ENCODE data around the gene STAC2.
A peak's percentile ranks its signal among the peaks of the same experiment; 100 is the strongest.

STAC2 gene

DNA sequence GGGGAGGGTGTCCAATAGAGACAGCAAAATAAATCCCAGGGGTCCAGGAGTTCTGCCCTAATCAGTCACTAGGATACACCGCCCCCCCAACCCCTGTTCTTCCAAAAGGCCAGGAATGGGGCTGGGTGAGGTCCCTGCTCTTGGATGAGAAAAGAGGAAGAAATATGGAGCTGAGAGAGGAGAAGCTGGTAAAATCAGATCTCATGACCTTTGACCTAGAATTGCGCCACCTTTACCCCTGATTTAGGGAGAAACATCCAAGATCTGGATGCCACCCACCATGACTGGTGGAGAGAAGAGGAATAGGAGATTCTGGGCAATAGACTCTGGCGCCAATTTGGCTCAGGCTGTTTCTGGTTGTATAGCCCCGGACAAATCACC is 27.6 kb downstream of the STAC2 start:
- H3K36me3 ChIP-seq, result peaks cover 18% of the 10 kb centered on the region
- peaks cover 56% of the 10 kb centered on the region for H3K27me3 ChIP-seq
- H3K27ac ChIP-seq, result peak overlapping the region; percentile 91
- peak overlapping the region in 1 of 2 experiments; percentile 67 for H3K4me3 ChIP-seq (ENCODE audit: low read depth in 1 of 2, low read length in 1 of 2)
- no peaks in the 10 kb centered on the region for H3K9me3 ChIP-seq
- peaks cover 31 to 45% of the 10 kb centered on the region in 2 experiments for H3K4me1 ChIP-seq (ENCODE audit: control insufficient read depth in 1 of 2, insufficient read depth in 1 of 2, low read depth in 1 of 2, low read length in 1 of 2)
- TF ChIP-seq CTCF (IDR thresholded peaks at IDR 0.05), result no peak

DNA sequence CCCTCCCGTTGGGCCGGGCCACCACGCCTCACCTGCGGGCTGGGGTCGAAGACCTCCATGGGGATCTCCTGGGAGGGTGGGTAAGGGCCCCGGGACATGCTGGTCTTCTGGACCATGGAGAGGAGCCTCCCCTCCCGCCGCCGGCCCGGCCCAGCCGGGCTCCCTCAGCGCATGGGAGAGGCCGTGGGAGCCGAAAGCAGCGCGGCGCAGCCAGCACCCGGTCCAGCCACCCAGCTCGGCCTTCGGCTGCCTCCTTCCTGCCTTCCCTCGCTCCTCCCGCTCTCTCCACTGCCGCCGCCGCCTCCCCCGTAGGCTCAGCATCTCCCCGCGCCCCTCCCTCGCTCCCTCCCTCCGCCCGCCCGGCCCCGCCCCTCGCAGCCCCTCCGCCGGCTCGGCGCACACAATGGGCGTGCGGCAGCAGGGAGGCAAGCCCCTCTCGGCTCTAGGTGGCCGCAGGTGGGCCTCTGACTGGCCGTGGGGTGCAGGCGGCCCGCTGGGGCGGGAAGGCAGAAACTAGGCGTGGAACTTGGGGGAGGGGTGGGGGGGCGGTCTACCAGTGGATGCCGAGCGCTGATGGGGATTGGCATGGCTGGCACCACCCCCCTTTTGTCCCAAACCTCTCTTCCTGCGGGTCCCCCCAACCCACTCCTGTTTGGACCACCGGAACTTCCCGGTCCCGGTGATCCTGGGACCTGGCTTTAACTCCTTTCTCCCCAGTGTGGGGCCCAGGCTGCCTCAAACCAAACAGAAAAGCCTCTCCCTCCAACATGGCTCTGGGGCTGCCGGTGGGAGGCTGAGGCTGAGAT is 28.2 kb downstream of the STAC2 start, which contains the start of gene CACNB1:
Gene CACNB1, minus strand, starts transcription at position 290 of the 806 bp plus-strand sequence. Its CDS starts 174 bp downstream, at position 116.
- Histone ChIP-seq H3K4me1 (ENCODE audit: control insufficient read depth in 1 of 2, insufficient read depth in 1 of 2, low read depth in 1 of 2, low read length in 1 of 2) (peaks cover 31 to 45% of the 10 kb centered on the region in 2 experiments), H3K4me3 (ENCODE audit: low read depth in 1 of 2, low read length in 1 of 2) (peak within 1 kb of the TSS; percentile 46 to 67), H3K27me3 (peaks cover 59% of the 10 kb centered on the region), H3K36me3 (peaks cover 12% of the 10 kb centered on the region), H3K9me3 (no peaks in the 10 kb centered on the region), H3K27ac (peak within 1 kb of the TSS; percentile 91)
- TF ChIP-seq CTCF (IDR thresholded peaks at IDR 0.05), result no peak

- Histone ChIP-seq H3K27ac (no peak overlapping the region), H3K36me3 (peaks cover 5% of the 10 kb centered on the region), H3K27me3 (peaks cover 60% of the 10 kb centered on the region), H3K4me1 (ENCODE audit: control insufficient read depth in 1 of 2, insufficient read depth in 1 of 2, low read depth in 1 of 2, low read length in 1 of 2) (peaks cover 31 to 45% of the 10 kb centered on the region in 2 experiments), H3K4me3 (ENCODE audit: low read depth in 1 of 2, low read length in 1 of 2) (peak overlapping the region; percentile 46 to 67), H3K9me3 (no peaks in the 10 kb centered on the region)
- TF ChIP-seq CTCF (IDR thresholded peaks at IDR 0.05), result no peak
These were observed 28.9 kb downstream of the STAC2 start for GRCh38 chr17:39196808-39197291.

GRCh38 chr17:39196241-39196807 is 29.4 kb downstream of the STAC2 start:
- TF ChIP-seq CTCF (IDR thresholded peaks at IDR 0.05), result no peak
- Histone ChIP-seq H3K4me3 (ENCODE audit: low read depth in 1 of 2, low read length in 1 of 2) (no peak overlapping the region), H3K9me3 (no peaks in the 10 kb centered on the region), H3K36me3 (no peaks in the 10 kb centered on the region), H3K4me1 (ENCODE audit: control insufficient read depth in 1 of 2, insufficient read depth in 1 of 2, low read depth in 1 of 2, low read length in 1 of 2) (peaks cover 30 to 42% of the 10 kb centered on the region in 2 experiments), H3K27me3 (peaks cover 60% of the 10 kb centered on the region), H3K27ac (no peak overlapping the region)

- H3K4me3 ChIP-seq (ENCODE audit: low read depth in 1 of 2, low read length in 1 of 2), result no peak overlapping the region
- H3K27ac ChIP-seq, result no peak overlapping the region
- H3K4me1 ChIP-seq (ENCODE audit: control insufficient read depth in 1 of 2, insufficient read depth in 1 of 2, low read depth in 1 of 2, low read length in 1 of 2), result peaks cover 24 to 36% of the 10 kb centered on the region in 2 experiments
- peaks cover 60% of the 10 kb centered on the region for H3K27me3 ChIP-seq
- no peaks in the 10 kb centered on the region for H3K36me3 ChIP-seq
- no peaks in the 10 kb centered on the region for H3K9me3 ChIP-seq
- no peak for TF ChIP-seq CTCF (IDR thresholded peaks at IDR 0.05)
These were observed 30.1 kb downstream of the STAC2 start for GRCh38 chr17:39195568-39196160.
